ENCODE data around the gene MARCHF2.

MARCHF2 gene

GRCh38 chr19:8392017-8392591 lies 21.0 kb upstream of the MARCHF2 start:
- DNase-seq (ENCODE audit: low read depth) = no peak
- TF ChIP-seq CTCF (IDR thresholded peaks at IDR 0.05; ENCODE audit: insufficient read depth, low read depth, low read length, missing control alignments) = no peak
- H3K4me3 ChIP-seq (ENCODE audit: low read length) = no peak overlapping the region

GRCh38 chr19:8393192-8393870 lies 19.8 kb upstream of the MARCHF2 start:
- TF ChIP-seq CTCF (IDR thresholded peaks at IDR 0.05; ENCODE audit: insufficient read depth, low read depth, low read length, missing control alignments) = no peak
- H3K4me3 ChIP-seq (ENCODE audit: low read length) = no peak overlapping the region
- no peak for DNase-seq (ENCODE audit: low read depth)

- no peak overlapping the region for H3K4me3 ChIP-seq (ENCODE audit: low read length)
- TF ChIP-seq CTCF (IDR thresholded peaks at IDR 0.05; ENCODE audit: insufficient read depth, low read depth, low read length, missing control alignments) = no peak
- DNase-seq (ENCODE audit: low read depth) = no peak
These were observed 19.2 kb upstream of the MARCHF2 start for GRCh38 chr19:8393871-8394250.

- no peak for TF ChIP-seq CTCF (IDR thresholded peaks at IDR 0.05; ENCODE audit: insufficient read depth, low read depth, low read length, missing control alignments)
- no peak for DNase-seq (ENCODE audit: low read depth)
- no peak overlapping the region for H3K4me3 ChIP-seq (ENCODE audit: low read length)
These were observed 17.5 kb upstream of the MARCHF2 start for GRCh38 chr19:8395621-8396082.

GRCh38 chr19:8396185-8396562 lies 16.9 kb upstream of the MARCHF2 start:
- no peak for DNase-seq (ENCODE audit: low read depth)
- TF ChIP-seq CTCF (IDR thresholded peaks at IDR 0.05; ENCODE audit: insufficient read depth, low read depth, low read length, missing control alignments) = no peak
- no peak overlapping the region for H3K4me3 ChIP-seq (ENCODE audit: low read length)

GRCh38 chr19:8396563-8397203 lies 16.4 kb upstream of the MARCHF2 start:
- TF ChIP-seq CTCF (IDR thresholded peaks at IDR 0.05; ENCODE audit: insufficient read depth, low read depth, low read length, missing control alignments) = peak; percentile 78
- DNase-seq (ENCODE audit: low read depth) = peak; percentile 73
- no peak overlapping the region for H3K4me3 ChIP-seq (ENCODE audit: low read length)
